HG02610 (cell line): ENCODE results near the gene ATP6V1B1.

Source experiments
- ATAC-seq: cut with Tn5 transposase; IDR thresholded peaks from one replicate; pipeline ENCODE4 v1.9.1; 2021; ENCODE audit warnings: mild to moderate bottlenecking, moderate library complexity; ENCODE audit not compliant: unreplicated experiment

ATP6V1B1 gene

GRCh38 chr2:70943205-70943871 lies 7.6 kb downstream of the ATP6V1B1 start:
- ATAC-seq: no peak

GRCh38 chr2:70944111-70944690 lies 8.5 kb downstream of the ATP6V1B1 start:
- ATAC-seq: no peak

- ATAC-seq: no peak
Measured at GRCh38 chr2:70946832-70947442, 11.2 kb downstream of the ATP6V1B1 start.

GRCh38 chr2:70947556-70948184 lies 12.0 kb downstream of the ATP6V1B1 start:
- no peak for ATAC-seq

GRCh38 chr2:70948337-70949003 lies 12.8 kb downstream of the ATP6V1B1 start:
- no peak for ATAC-seq

- no peak for ATAC-seq
Measured at GRCh38 chr2:70949086-70949485, 13.4 kb downstream of the ATP6V1B1 start.

- no peak for ATAC-seq
Measured at GRCh38 chr2:70954886-70955285, 19.2 kb downstream of the ATP6V1B1 start.

GRCh38 chr2:70956141-70956540 lies 20.4 kb downstream of the ATP6V1B1 start:
- no peak for ATAC-seq

- no peak for ATAC-seq
Measured at GRCh38 chr2:70957798-70958197, 22.1 kb downstream of the ATP6V1B1 start.

- no peak for ATAC-seq
Measured at GRCh38 chr2:70958759-70959158, 23.1 kb downstream of the ATP6V1B1 start.

GRCh38 chr2:70959271-70959761 lies 23.6 kb downstream of the ATP6V1B1 start:
- no peak for ATAC-seq

- no peak for ATAC-seq
Measured at GRCh38 chr2:70959851-70960832, 24.4 kb downstream of the ATP6V1B1 start.

- ATAC-seq: no peak
Measured at GRCh38 chr2:70960833-70961647, 25.3 kb downstream of the ATP6V1B1 start.

GRCh38 chr2:70961648-70961994 lies 25.9 kb downstream of the ATP6V1B1 start:
- no peak for ATAC-seq

GRCh38 chr2:70962211-70962884 lies 26.6 kb downstream of the ATP6V1B1 start:
- no peak for ATAC-seq

GRCh38 chr2:70962885-70963878 lies 27.5 kb downstream of the ATP6V1B1 start:
- ATAC-seq: no peak

- ATAC-seq: no peak
Measured at GRCh38 chr2:70964133-70964532, 28.4 kb downstream of the ATP6V1B1 start.
